ENCODE data around the gene TKTL1.

Gene TKTL1

DNA sequence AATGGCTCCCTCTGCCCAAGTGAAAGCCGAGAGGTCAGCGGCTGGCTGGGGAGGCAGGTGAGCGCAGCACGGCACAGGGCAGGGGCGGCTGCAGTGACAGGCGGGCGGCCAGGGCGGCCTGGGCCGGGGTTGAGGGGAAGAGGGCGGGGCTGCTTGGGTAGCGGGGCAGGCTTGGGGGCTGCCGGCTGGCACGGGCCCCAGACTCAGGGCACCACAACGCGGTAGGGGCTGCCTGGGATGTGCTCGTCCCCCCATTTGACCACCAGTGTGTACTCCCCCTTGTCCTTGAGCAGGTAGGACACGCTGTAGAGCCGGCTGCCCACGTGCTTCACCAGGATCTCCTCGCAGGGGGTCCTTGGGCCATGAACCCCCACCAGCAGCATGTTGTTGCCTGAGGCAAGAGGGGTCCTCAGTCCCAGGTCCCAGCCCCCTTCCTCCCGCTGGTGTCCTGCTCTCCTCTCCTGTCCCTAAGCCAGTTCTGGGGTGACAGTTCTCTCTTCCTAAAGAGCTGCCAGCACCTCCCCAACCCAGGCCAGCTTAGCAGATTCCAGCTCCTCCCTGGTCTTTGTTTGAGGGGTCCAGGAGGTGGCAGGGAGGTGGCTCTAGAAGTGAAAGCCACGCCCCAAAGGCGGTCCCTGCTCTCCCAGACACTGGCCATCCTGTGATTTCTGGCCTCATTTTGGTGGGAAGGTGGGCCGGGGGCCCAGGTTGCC is 53.2 kb downstream of the TKTL1 start:
- DNase-seq = no peak

DNA sequence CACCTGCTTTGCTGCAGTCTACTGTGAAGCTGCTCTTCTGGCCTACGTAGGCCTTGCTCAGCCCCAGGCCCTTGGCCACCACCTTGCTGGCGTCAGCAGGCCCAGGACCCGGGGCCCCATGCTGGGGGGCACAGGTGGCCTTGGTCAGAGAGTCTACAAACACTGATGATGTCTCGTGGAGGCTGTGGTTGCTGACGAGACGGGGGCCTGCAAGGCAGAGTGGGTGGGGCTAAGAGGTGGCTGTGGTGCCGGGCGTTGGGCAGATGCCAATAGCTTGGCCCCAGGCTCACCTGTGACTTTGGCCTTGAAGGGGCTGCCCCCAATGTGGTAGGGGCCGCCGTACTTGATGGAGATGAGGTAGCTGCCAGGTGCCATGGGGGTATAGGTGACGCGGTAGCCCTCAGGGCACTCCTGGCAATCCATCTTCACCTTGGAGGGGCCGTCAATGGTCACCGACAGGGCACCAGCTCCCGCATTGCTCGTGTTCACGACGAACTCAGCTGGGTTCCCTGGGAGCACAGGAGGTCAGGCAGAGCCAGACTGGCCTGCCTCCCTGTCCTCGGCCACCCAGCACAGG is 53.9 kb downstream of the TKTL1 start:
- DNase-seq = no peak

DNA sequence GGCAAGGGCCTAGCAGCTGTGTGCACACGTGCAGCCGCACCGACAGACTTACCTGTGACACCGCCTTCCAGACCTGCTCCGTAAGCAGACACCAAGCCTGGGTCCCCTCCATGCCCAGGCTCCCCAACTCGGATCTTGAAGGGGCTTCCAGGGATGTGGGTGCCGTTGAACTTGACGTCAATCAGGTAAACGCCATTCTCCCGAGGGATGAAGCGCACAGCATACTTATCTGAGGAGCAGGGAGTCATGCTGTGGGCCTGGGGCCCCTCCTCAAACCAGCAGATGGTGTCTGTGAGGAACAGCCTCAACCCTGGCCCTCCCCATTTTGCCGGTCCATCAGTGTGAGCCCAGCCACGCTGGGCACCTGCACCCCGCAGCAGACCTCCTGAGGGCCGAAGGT is 54.4 kb downstream of the TKTL1 start:
- no peak for DNase-seq

DNA sequence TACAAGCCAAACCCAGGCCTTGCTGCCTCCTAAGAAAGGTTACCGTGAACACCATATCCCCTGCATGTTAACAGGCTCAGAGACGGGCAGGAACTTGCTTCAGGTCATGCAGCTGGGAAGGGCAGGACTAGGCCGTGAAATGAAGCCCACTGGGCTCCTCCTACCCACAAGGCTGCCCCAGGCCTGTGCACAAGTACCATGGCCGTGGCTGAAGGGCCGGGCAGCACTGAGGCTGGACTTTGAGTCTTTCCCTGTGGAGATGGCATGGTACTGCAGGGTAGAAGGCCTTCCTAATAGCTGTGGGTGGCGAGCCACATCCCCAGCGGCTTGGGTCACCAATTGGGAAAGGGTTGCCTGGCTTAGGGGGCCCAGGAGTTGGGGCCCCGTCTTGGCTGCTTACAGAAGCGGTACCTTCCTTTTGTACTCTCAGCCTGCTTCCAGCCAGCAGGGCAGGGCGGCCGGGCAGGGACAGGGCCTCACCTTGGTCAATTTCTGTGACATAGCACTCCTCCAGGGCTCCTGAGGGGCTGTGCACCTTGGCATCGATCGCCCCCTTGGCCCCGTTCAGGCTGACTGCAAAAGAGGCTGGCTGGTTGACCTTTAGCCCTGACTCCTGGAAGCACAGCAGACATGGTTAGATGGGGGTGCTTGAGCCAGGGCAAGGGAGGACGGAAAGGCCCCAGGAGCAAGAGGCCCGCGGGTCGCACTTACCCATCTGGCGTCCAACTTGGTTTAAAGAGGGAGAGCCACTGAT is 55.0 kb downstream of the TKTL1 start:
- DNase-seq = no peak

DNA sequence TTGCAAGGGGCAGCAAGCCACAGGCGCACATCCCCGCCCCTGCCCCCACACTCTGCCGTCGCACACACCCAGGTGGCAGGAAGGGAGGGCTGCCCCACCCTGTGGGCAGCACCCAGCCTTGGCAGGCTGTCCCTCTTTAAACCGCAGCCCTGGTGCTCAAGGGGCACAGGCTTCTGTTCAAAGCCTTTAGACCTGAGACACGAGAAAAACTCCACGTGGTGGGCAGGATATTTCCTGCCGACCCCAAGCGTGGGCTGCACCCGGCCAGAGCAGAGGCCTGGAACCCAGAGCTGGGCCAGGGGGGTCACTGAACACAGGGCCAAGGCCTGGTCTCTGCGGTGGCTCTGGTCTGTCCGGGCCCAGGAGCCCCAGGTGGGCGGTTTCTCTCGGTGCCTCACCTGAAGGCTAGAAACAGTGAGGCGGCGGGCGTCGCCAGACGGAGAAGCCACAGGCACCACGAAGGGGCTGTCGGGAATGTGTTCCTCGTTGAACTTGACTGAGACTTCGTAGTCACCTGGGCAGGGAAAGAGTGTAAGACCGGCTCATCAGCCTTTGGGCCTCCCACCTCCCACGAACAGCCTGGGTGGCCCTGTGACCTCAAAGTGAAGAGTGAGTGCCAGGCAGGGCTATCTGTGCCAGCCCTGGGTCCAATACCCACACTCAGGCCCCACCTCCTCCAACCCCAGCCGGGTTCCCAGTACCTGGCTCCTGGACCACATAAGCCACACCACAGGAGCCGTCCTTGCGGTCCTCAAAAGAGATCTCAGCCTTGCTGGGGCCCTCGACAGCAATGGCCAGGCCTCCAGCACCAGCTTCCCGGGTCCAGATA is 55.8 kb downstream of the TKTL1 start:
- no peak for DNase-seq

DNA sequence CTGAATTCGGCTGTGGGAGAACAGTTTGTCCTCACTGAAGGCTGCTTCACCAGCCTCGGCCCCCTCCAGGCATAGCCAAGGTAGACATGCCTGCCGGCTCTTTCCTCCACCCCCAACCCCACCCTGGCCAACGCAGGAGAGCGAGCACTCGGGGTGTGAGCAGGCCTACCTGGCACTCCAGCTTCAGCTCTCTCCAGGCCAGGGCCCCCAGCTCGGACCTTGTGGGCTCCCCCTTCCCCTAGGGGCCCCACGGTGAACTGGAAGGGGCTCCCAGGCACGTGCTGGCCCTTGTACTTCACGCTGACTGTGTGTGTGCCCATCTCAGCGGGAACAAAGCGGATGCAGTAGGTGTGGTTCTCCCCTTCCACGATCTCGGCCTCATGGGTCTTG is 56.4 kb downstream of the TKTL1 start:
- no peak for DNase-seq

DNA sequence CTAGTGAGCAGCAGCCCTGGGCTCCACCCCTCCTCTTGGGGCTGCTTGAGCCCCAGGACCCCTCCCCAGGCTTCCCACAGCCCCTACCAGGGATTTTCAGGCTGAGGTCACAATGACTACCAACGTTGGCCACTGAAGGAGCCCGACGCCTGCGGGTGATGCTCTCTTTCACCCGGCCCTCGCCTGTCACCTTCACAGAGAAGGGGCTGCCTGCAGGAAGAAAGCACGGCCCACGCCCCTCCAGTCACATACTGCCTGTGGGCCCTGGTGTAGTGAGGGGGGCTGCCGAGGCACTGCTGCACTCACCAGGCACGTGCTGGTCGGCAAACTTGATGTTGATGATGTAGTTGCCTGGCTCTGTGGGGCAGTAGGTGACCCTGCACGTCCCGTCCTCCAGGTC is 56.9 kb downstream of the TKTL1 start:
- DNase-seq = no peak

DNA sequence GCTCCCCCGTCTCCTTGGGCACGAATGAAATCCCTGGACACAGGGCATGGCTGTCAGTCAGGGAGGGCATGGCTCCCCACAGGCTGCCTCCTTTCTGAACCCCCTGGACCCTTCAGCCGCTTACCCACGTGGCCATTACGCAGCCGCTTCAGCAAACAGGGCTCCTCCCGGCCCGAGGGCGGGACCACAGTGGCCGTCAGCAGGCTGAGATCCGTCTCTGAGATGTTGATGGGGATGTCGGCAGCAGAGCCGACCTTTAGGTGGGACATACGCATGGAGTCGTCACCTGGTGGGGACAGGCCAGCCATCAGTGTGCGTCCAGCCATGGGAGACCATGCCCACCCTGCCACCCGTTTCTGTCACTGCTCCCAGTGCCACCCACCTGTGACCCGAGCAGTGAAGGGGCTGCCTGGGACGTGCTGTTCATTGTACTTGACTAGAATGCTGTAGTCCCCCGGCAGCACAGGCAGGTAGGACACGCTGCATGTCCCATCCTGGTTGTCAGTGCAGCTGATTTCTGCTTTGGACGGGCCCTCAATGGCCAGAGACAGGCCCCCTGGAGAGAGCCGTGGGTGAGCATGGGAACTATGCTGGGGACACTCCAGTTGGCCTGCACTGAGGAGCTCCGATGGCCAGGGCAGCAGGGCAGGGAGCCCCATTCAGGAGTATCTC is 57.7 kb downstream of the TKTL1 start:
- no peak for DNase-seq

DNA sequence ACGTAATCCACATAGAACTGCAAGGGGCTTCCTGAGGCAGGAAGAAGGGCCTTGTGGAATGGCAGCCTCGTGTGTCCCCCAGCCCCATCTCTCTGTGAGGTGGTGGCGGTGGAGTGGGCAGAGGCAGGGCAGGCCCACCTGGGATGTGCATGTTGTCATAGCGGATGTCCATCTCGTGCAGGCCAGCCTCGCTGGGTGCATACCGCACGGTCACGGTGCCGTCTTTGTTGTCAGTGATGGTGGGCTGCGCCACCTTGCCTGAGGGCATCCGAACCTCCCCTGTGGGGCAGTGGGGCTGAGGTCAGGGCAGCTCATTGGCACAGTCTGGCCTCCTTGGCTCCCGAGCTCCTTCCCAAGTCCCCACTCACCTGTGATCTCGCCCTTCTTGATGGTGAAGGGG is 58.4 kb downstream of the TKTL1 start:
- no peak for DNase-seq

DNA sequence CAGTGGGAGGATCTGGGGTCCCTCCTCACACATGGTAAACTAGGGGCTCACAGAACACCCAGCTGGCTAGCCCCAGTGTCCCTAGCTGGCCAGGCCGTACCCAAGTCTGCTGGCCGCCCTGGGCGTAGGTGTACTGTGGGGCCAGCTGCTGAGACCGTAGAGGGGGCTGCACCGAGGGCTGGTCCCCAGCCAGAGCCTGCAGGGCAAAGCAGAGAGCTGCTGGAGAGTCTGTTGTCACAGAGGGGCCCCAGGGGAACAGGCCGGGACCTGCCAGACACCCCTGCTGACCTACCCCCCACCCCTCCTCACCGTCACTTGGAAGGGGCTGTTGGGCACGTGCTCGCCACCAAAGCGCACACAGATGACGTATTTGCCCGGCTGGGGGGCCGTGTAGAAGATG is 58.9 kb downstream of the TKTL1 start:
- DNase-seq = no peak

DNA sequence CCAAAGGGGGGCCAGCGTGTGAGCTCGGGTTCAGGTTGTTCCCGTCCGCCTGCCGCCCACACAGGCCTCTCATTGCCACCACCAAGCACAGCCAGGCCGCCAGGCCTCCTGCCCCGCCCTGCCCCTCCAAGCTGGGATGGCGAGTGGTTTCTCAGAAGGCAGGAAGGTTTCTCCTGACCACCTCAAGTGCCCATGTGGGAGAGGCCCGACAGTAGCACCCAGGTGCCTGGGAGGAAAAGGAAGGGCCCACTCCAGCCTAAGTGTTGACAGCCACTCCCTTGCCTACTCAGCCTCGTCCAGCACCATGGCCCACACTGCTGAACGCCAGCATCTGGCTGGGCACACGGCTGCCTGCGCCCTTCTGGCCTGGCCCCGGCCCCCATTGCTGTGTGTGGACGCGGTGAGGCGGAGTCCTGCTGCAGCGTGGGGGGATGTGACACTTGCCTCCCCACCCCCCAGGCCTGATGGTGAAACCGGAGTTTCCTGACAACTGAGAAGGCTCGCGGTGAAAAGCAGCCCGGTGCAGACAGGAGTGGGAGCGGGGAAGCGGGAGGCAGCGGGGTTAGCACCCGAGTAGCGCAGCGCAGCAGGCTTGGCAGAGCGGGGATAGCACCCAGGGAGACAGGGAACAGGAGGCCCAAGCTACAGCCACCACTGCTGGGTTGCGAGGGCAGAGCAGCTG is 59.6 kb downstream of the TKTL1 start:
- no peak for DNase-seq

DNA sequence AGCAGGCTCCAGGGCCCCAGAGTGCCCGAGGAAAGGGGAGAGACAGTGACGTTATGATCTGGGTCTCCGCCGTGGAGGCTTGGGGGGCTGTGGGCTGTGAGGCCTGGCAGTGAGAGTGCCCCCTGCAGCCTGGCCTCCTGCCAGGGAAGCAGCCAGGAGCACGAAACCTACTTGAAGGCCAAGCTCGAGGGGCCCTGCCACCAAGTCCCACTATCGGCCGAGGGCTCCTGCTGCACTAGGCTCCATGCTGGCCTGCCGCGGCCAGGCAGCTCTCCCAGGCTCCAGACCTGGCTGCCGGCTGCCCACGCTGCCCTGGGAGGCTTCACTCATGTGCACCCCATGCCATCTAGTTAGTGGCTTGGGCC is 60.2 kb downstream of the TKTL1 start:
- DNase-seq = no peak

DNA sequence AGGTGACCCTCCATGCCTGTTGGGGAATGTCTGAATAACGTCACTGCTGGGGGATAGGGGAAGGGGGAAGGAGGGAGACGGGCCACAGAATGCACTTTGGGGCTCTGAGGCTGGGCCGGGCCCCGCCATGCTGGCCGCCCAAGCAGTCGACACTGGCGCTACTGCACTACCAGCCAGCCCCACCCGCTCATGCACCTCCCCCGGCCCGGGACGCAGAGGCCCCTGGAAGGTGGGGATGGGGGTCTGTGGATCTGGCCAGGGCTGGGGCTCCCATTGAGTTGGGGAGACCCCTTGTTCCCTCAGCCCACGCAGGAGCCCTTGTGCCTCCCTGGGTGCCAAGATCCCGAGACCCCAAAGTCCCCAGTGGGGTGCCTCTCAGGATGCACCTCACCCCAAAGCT is 61.0 kb downstream of the TKTL1 start:
- DNase-seq = no peak

DNA sequence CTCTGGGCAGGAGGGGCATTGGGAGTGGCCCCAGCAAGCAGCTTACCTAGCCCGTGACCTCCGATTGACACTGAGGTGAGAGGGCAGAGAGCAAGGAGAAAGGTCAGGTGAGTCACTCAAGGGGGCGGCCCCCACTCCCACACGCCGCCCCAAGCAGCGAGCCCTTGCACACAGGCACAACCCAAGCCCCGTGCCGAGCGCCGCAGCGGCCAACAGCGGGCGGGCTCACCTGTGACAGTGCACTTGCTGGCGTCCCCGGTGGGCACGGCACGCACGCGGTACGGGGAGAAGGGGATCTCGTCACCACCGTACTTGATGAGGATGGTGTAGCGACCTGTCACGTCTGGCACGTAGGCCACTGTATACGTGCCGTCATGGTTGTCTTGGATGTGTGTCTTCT is 61.6 kb downstream of the TKTL1 start:
- DNase-seq = no peak

DNA sequence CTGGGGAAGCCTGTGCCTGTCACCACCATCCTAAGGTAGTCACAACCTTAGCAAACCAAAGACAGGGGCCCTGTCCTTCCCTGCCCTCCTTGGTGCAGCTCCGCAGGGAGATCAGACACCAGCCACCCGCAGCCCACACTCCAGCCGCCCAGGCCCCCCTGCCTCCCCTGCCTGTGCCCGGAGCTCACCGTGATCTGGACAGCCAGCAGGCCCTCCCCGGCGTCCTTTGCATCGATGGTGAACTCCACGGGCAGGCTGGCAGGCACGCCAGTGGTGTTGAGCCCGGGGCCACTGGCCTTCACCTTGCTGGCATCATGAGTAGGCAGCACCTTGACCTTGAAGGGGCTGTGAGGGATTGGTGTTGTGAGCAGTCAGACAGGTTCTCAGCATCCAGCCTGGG is 62.4 kb downstream of the TKTL1 start:
- no peak for DNase-seq

DNA sequence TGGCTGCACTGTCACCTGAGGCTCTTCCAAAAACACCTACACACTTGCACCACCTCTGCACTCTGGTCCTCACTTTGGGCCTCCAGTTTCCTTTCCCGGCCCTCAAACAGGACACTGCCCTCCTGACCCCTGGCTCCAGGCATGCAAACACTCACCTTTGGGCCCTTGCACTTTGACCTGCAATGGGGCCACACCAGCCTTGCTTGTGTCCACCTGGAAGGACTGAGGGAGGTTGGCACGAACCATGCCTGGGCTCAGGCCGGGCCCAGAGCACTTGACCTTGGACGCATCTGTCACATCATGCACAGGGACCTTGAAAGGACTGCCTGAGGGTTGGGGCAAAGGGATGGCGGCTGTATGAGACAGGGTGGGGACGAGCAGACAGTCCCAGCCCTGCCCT is 63.2 kb downstream of the TKTL1 start:
- DNase-seq = no peak

DNA sequence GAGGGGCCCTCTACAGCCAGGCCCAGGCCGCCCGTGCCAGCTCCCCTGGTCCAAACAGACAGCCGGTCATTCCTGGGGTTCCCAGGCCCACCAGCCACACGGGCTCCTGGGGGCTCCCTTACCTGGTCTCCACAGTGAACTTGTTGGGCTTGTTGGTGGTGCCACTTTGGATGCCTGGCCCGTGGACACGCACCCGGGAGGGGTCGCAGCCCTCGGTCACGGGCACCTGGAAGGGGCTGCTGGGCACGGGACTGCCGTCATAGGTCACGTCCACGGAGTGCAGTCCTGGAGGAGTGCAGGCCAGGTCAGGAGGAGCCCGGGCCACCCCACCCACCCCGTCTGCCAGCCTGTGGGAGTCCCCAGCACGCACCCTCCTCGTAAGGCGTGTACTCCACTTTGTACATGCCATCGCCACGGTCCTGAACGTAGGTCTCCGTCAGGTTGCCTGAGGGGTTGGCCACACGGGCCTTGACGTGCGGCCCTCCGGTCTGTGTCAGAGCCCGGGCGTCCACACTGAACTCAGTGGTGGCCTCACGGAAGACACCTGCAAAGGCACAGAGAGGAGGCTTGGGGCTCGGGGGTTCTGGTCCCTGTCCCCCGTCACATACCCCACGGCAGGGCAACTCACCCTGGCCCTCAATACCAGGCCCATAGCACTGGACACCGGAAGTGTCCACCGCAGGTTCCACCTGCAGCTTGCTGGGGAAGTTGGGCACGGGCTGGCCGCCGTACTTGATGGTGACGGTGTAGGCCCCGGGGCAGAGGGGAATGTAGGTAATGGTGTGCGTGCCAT is 64.0 kb downstream of the TKTL1 start:
- DNase-seq = no peak

DNA sequence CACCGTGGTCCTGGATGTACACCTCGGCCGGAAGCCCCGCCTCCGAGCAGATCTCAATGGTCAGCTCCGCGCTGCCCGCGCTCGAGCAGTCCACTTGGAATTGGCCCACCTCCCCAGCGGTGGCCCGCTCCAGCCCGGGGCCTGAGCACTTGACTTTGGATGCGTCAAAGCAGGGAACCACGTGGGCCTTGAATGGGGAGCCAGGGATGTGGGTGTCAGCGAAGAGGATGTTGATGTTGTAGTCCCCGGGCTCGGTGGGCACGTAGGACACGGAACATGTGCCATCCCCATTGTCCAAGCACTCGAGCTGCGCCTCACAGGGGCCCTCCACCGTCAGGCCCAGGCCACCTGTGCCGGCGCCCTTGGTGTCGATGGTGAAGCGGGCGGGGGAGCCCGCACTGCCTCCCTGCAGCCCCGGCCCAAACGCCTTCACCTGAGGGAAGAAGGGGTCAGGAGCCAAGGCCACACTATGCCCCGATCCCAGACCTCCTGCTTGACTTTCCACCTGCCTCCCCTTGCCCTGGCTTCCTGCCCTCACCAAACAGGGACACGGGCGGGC is 64.6 kb downstream of the TKTL1 start:
- DNase-seq = no peak

DNA sequence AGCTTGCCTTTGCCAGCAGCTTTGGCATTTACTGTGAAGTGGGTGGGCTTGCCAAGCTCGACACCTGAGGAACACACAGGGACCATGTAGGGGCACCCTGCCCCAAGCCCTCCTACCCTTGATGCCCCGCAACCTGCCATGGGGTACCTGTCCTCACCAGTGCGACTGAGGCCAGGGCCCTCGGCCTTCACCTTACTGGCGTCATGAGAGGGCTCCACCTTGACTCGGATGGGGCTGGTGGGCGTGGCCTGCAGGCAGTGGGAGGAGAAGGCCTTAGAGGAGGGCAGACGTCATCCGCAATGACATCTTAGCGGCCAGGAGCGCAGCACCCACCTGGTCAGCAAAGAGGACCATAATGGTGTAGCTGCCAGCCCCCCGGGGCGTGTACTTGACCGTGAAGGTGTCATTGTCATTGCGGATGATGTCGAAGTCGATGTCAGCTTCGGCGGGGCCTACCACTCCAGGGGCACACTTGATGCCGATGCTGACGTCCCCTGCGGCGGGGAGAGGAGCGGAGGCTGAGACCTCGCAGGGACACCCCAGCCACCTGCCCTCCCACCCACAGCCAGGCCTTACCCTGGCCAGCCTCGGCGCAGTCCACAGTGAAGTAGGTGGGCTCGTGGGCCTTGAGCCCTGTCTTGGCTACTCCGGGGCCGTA is 66.6 kb downstream of the TKTL1 start:
- no peak for DNase-seq

DNA sequence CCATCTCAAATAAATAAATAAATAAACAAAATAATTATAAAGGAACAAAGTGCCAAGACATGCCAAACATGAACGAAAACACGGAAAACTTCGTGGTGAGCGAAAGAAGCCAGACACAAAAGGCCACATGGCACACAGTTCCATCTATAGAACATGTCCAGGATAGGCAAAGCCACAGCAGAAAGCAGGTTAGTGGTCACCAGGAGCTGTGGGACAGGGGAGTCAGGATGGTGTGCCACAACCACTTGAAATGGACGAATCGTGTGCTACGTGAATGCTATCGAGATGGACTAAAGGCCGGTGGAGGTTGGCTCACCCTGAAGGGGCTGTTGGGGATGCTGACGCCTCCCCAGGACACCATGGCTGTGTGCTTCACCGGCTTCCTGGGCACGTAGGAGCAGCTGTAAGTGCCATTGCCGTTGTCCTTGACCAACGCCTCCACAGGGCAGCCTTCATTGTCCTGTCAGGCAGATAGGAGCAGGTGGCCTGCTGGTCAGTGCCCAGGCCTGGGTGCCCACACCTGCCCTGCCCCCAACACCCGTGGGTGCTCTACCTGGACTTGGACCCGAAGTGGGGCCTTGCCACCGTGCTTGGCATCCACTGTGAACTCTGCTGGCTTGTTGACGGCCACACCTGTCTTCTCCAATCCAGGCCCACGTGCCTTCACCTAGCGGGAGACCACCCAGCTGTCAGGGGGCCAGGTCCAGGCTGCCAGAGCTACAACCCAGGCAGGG is 68.3 kb downstream of the TKTL1 start:
- no peak for DNase-seq
